ENCODE measurements around the gene ZFC3H1.

DNA sequence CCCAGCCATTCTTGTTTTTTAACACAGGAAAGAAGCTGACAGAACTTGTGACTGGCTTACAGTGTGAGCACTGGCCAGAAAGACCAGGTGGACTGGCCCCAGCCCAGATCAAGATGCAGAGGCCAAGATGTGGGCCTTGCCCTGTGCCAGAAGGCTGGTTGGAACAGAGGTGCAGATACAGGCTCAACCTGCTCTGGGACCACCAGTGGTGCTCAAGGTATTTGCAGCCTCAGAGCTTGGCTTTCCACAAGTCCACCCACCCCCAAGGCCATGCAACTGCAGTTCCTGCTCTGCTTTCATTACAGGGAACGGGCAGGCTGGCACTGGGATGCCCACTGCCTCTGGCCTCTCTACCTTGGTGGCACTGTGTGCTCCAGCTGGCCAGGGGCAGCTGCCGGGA lies 23.3 kb downstream of the ZFC3H1 start:
- TF ChIP-seq EZH2 (IDR thresholded peaks at IDR 0.05) = no peak
- no peak for TF ChIP-seq CTCF (IDR thresholded peaks at IDR 0.05)
- no peak for TF ChIP-seq EZH2phosphoT487 (IDR thresholded peaks at IDR 0.05)
